SJCRH30 (cell line): Measurements from ENCODE around the gene CDS2. TPM values are rescaled to one million over a fixed set of nuclear protein-coding genes. Genes with fewer than 3 reads are reported as not detected.

Source experiments
- DNase-seq, 2 experiments: peaks; one replicate each; pipeline ENCODE4 v3.0.0-alpha.2; 2015 to 2020
- H3K27ac ChIP-seq: fragments of 250-450 bp; sonication (Bioruptor Pico); 2 replicates; pipeline ENCODE4 v1.5.1; 2020; ENCODE audit warnings: mild to moderate bottlenecking, moderate library complexity
- H3K27me3 ChIP-seq: fragments of 250-450 bp; sonication (Bioruptor Pico); 2 replicates; pipeline ENCODE4 v1.5.1; 2020; ENCODE audit warnings: mild to moderate bottlenecking, moderate library complexity
- H3K36me3 ChIP-seq: fragments of 250-450 bp; sonication (Bioruptor Pico); 2 replicates; pipeline ENCODE4 v1.5.1; 2020; ENCODE audit warnings: mild to moderate bottlenecking, moderate library complexity
- H3K4me1 ChIP-seq: fragments of 250-450 bp; sonication (Bioruptor Pico); 2 replicates; pipeline ENCODE4 v1.5.1; 2020; ENCODE audit warnings: mild to moderate bottlenecking, moderate library complexity
- H3K4me3 ChIP-seq: fragments of 250-450 bp; sonication (Bioruptor Pico); 2 replicates; pipeline ENCODE4 v1.5.1; 2020; ENCODE audit warnings: mild to moderate bottlenecking, moderate library complexity
- H3K9me3 ChIP-seq: fragments of 250-450 bp; sonication (Bioruptor Pico); replicated peaks from 2 replicates; pipeline ENCODE4 v1.5.1; 2020; ENCODE audit warnings: mild to moderate bottlenecking, moderate library complexity
- total RNA-seq: library from RNA; depleted of rRNA; stranded (reverse); fragments of >200 nt; shearing (Covaris generic); gene quantifications from 2 replicates; pipeline ENCODE4 v1.2.3, GENCODE V29; 2014

Gene CDS2
- total RNA-seq, 1 experiment from 2014 or later, result 29.1 TPM

- Histone ChIP-seq H3K4me3 (no peak overlapping the region), H3K9me3 (no peaks in the 10 kb centered on the region), H3K36me3 (no peaks in the 10 kb centered on the region), H3K27me3 (no peaks in the 10 kb centered on the region), H3K4me1 (0 out of 2 replicates have a peak, but pooled peaks cover 4% of the 10 kb centered on the region), H3K27ac (no peak overlapping the region)
- no peak for DNase-seq
Measured at GRCh38 chr20:5131502-5131901, 4.7 kb downstream of the CDS2 start.

- Histone ChIP-seq H3K36me3 (no peaks in the 10 kb centered on the region), H3K27ac (no peak overlapping the region), H3K4me1 (no peaks in the 10 kb centered on the region), H3K9me3 (no peaks in the 10 kb centered on the region), H3K27me3 (no peaks in the 10 kb centered on the region), H3K4me3 (no peak overlapping the region)
- DNase-seq, result no peak
Measured at GRCh38 chr20:5133998-5134397, 7.2 kb downstream of the CDS2 start.

- no peaks in the 10 kb centered on the region for H3K9me3 ChIP-seq
- H3K27me3 ChIP-seq, result no peaks in the 10 kb centered on the region
- no peak overlapping the region for H3K27ac ChIP-seq
- no peak overlapping the region for H3K4me3 ChIP-seq
- no peak for DNase-seq
- no peaks in the 10 kb centered on the region for H3K36me3 ChIP-seq
- H3K4me1 ChIP-seq, result no peaks in the 10 kb centered on the region
Measured at GRCh38 chr20:5135363-5136012, 8.7 kb downstream of the CDS2 start.

GRCh38 chr20:5136096-5136495 lies 9.3 kb downstream of the CDS2 start:
- no peak for DNase-seq

GRCh38 chr20:5140195-5140594 lies 13.4 kb downstream of the CDS2 start:
- Histone ChIP-seq H3K36me3 (no peaks in the 10 kb centered on the region), H3K9me3 (no peaks in the 10 kb centered on the region), H3K4me3 (no peak overlapping the region), H3K27me3 (no peaks in the 10 kb centered on the region), H3K27ac (no peak overlapping the region), H3K4me1 (no peaks in the 10 kb centered on the region)
- DNase-seq, result no peak

More at GRCh38 chr20:5136096-5136495, 9.3 kb downstream of the CDS2 start:
- Histone ChIP-seq H3K9me3 (no peaks in the 10 kb centered on the region), H3K27ac (no peak overlapping the region), H3K4me3 (no peak overlapping the region), H3K27me3 (no peaks in the 10 kb centered on the region), H3K4me1 (no peaks in the 10 kb centered on the region), H3K36me3 (no peaks in the 10 kb centered on the region)

- Histone ChIP-seq H3K4me1 (no peaks in the 10 kb centered on the region), H3K27me3 (no peaks in the 10 kb centered on the region), H3K36me3 (peaks cover 3% of the 10 kb centered on the region; the same call in 1 of the 2 replicates), H3K9me3 (no peaks in the 10 kb centered on the region), H3K4me3 (no peak overlapping the region), H3K27ac (no peak overlapping the region)
- no peak for DNase-seq
Measured at GRCh38 chr20:5141615-5142014, 14.8 kb downstream of the CDS2 start.

- H3K27me3 ChIP-seq, result no peaks in the 10 kb centered on the region
Measured at GRCh38 chr20:5143851-5144250, 17.0 kb downstream of the CDS2 start.

GRCh38 chr20:5145365-5146098 lies 18.7 kb downstream of the CDS2 start:
- no peak for DNase-seq
- Histone ChIP-seq H3K36me3 (peaks cover 3% of the 10 kb centered on the region; the same call in 1 of the 2 replicates), H3K4me3 (no peak overlapping the region), H3K4me1 (no peaks in the 10 kb centered on the region), H3K9me3 (no peaks in the 10 kb centered on the region), H3K27ac (no peak overlapping the region), H3K27me3 (no peaks in the 10 kb centered on the region)

More at GRCh38 chr20:5143851-5144250, 17.0 kb downstream of the CDS2 start:
- Histone ChIP-seq H3K36me3 (peaks cover 3% of the 10 kb centered on the region; the same call in 1 of the 2 replicates), H3K4me3 (no peak overlapping the region), H3K4me1 (no peaks in the 10 kb centered on the region), H3K9me3 (no peaks in the 10 kb centered on the region), H3K27ac (no peak overlapping the region)
- no peak for DNase-seq

- H3K27ac ChIP-seq, result no peak overlapping the region
- no peaks in the 10 kb centered on the region for H3K4me1 ChIP-seq
- H3K4me3 ChIP-seq, result no peak overlapping the region
- no peaks in the 10 kb centered on the region for H3K9me3 ChIP-seq
- H3K27me3 ChIP-seq, result no peaks in the 10 kb centered on the region
- peaks cover 3% of the 10 kb centered on the region; the same call in 1 of the 2 replicates for H3K36me3 ChIP-seq
- DNase-seq, result no peak
Measured at GRCh38 chr20:5146099-5146668, 19.4 kb downstream of the CDS2 start.

- DNase-seq, result no peak
Measured at GRCh38 chr20:5146871-5147592, 20.2 kb downstream of the CDS2 start.

GRCh38 chr20:5148581-5148980 lies 21.8 kb downstream of the CDS2 start:
- Histone ChIP-seq H3K9me3 (no peaks in the 10 kb centered on the region), H3K27me3 (no peaks in the 10 kb centered on the region), H3K36me3 (peaks cover 3% of the 10 kb centered on the region; the same call in 1 of the 2 replicates), H3K27ac (no peak overlapping the region), H3K4me3 (no peak overlapping the region), H3K4me1 (no peaks in the 10 kb centered on the region)
- no peak for DNase-seq

More at GRCh38 chr20:5146871-5147592, 20.2 kb downstream of the CDS2 start:
- Histone ChIP-seq H3K4me1 (no peaks in the 10 kb centered on the region), H3K36me3 (peaks cover 3% of the 10 kb centered on the region; the same call in 1 of the 2 replicates), H3K9me3 (no peaks in the 10 kb centered on the region), H3K27me3 (no peaks in the 10 kb centered on the region), H3K4me3 (no peak overlapping the region), H3K27ac (no peak overlapping the region)

GRCh38 chr20:5149892-5150225 lies 23.1 kb downstream of the CDS2 start:
- Histone ChIP-seq H3K4me1 (no peaks in the 10 kb centered on the region), H3K36me3 (peaks cover 3% of the 10 kb centered on the region; the same call in 1 of the 2 replicates), H3K4me3 (no peak overlapping the region), H3K27ac (no peak overlapping the region), H3K27me3 (no peaks in the 10 kb centered on the region), H3K9me3 (no peaks in the 10 kb centered on the region)
- no peak for DNase-seq

- Histone ChIP-seq H3K4me3 (no peak overlapping the region), H3K36me3 (peaks cover 3% of the 10 kb centered on the region; the same call in 1 of the 2 replicates), H3K27ac (no peak overlapping the region), H3K4me1 (peaks cover 1% of the 10 kb centered on the region; the same call in 1 of the 2 replicates), H3K27me3 (no peaks in the 10 kb centered on the region), H3K9me3 (no peaks in the 10 kb centered on the region)
- no peak for DNase-seq
Measured at GRCh38 chr20:5150226-5151076, 23.6 kb downstream of the CDS2 start.

- H3K36me3 ChIP-seq, result no peaks in the 10 kb centered on the region
- H3K9me3 ChIP-seq, result no peaks in the 10 kb centered on the region
- H3K4me1 ChIP-seq, result peaks cover 4% of the 10 kb centered on the region; the same call in 1 of the 2 replicates
- H3K4me3 ChIP-seq, result no peak overlapping the region
- H3K27me3 ChIP-seq, result no peaks in the 10 kb centered on the region
- DNase-seq, result no peak
- H3K27ac ChIP-seq, result no peak overlapping the region
Measured at GRCh38 chr20:5153152-5153467, 26.3 kb downstream of the CDS2 start.
